GM21528 (cell line): Measurements from ENCODE around the gene JADE3.

Experiments
- ATAC-seq: cut with Tn5 transposase; IDR thresholded peaks from one replicate; pipeline ENCODE4 v1.9.1; 2021; ENCODE audit warnings: mild to moderate bottlenecking, moderate library complexity; ENCODE audit not compliant: unreplicated experiment, low FRiP score

Gene JADE3

DNA sequence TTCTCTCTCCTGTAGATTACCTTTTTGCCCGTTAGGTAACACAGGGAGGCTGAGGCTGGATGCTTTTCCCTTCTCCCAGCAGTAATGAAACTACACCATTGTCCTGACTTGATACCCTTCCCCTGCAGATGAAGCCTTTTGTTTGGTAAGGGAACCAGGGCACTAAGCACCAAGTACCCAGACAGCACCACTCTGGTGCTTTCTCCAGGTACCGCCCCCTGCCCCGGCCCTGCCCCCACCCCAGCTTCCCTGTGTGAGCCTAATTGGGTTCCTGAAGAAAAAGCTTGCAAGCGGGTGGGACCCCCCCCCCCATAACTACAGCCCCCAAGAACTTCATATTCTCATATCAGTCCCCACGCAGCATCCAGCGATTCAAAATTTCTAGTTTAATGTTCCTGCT is 79.8 kb downstream of the JADE3 start:
- no peak for ATAC-seq

DNA sequence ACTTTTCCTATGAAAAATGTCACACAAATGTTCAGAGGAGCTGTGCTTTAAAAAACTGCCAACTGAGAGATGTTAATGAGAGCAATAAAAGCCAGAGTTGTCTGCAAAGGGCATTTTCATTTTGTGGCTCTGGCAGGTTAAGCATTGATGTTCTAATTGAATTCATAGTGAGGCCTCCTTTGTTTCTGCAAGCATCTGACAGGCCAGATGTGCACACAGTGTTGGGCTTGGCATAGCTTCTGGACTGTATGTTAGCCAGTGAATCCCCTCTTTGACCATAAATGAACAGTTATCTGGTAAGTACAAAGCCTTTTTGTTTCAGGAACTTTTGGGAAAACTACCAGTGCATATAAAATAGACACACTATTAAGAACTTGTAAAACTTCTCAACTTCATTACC is 81.9 kb downstream of the JADE3 start:
- no peak for ATAC-seq

DNA sequence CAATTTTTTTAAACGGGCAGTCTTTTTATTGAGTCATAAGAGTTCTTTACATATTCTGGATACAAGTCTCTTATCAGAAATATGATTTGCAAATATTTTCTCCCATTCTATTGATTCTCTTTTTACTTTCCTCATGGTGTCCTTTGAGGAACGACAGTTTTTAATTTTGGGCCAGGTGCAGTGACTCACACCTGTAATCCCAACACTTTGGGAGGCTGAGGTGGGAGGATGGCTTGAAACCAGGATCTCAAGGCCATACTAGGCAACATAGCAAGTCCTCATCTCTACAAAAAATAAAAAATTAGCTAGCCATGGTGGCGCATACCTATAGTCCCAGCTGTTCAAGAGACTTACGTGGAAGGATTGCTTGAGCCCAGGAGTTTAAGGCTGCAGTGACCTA is 99.9 kb downstream of the JADE3 start:
- ATAC-seq, result no peak

DNA sequence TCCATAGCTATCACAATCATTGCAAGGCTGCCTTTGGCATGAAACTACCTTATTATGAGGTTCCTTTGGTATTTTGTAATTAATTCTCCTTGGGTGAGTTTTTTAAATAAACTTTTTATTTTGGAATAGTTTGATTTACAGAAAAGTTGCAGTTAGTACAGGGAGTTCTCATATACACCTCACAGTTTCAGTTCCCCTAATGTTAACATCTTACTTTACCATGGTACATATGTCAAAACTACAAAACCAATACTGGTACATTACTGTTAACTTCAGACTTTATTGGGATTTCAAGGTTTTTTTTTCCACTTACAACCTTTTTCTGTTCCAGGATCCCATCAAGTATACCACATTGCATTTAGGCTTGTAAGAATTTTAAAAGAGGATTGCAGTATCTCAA is 114.0 kb downstream of the JADE3 start:
- ATAC-seq, result no peak

DNA sequence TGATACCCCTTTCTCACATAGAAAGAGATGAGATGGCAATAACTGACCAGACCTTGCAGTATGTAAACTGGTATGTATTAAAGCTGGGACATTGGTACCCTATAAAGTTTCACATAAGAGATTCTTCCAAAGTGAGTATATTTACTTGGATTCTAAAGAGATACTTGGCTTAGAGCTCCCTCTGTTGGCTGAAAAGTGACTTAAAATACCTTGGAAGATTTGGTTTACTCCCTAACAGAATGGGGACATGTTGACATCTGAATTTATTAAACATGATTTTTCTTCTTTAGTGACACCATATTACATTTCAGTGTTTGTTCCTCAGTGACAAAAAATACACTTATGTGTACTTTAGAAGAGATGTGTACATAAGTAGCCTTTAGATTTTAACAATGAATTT is 118.1 kb downstream of the JADE3 start:
- no peak for ATAC-seq

DNA sequence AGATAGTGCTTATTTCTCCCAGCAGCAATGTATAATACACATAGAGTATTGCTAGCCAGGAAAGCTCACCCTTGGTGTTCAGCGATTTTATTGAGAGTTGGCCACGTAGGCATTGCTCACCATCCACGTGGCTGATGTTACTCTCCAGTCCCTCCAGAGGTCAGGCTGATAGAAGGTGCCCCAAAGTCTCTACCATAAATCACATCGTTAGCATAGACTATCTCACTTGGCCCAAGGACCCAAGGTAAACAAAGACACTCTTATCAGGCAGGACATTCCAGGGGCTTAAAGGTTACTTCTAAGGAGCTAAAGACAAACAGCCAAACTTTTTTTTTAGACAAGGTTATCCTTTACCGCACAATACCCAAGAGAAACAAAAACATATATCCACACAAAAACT is 135.8 kb downstream of the JADE3 start:
- no peak for ATAC-seq

DNA sequence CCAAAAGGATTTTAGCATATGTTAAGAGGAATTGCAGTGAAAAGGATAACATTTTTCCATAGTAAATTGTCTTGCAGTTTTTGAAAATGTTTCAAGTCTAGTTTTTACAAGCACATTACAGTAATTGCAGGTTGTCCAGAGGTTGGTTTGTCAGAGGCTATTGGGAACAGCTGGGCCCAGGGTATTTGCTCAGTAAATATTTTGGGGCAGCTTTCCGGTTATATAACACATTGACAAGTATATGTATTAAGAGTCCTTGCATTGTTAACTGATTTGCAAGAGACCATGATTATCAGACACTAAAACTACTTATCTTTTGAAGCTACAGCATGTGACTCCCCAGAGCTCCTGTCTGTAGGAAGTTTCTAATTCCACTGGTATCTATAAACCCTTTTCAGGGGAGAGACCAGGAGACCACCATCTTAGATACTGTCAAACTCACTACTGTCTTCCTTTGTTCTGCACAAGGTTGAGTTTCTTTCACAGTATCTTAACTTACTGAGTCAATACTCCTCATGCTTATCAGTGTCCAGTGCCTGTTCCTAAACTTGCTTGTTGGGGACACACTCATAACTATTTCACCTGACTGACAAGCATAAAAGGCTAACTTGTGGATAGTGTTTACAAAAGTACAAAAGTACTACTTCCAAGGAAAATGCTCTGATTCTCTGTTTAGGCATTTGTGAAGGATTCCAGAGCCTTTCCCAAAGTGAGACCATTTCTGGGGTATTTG is 147.1 kb downstream of the JADE3 start:
- ATAC-seq, result no peak

DNA sequence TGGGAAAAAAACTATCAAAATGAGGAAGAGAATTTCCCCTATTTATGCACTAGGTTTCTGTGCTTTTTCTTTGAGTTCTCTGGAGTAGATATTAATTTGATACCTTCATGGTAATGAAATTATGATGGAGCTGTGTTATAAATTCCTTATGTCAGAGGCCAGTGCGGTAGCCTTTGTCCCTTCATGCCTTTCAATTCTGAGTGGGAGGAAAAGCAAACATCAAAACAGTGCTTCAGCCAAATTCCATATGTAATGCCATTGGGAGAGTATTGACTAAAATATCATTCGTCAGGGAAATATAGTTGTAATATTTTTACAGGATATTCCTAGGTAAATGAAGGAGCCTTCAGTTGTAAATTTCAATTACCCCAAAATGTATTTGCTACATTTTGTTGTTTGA is 148.5 kb downstream of the JADE3 start:
- no peak for ATAC-seq

DNA sequence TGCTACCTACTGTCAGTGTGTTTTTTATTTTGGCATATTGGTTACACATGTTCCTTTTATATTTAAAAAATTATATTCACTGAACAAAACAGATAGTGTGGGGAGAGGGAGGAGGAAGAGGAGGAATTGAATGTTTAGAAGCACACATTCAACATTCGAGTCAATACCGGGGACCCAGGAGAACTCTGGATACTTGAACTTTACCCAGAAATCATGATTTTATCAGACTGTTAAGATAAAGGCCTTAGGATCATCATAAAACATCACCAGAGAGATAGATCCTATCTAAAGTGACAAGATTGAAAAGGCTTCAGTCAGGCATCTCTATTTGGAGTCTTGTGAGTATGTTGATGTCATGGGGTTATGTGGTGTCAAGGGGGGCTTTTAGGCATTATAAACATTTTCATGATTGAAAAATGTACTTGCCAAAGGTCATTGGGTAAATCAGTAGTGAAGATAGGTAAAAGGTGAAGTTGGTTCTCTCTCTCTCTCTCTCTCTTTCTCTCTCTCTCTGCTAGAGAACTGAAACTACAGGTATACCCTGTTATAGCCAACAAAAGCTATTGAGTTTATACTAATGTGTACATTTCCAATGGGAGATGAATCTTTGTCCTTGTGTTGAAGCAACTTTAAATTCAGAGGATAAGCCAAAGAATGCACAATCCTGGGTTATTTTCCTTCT is 149.2 kb downstream of the JADE3 start:
- no peak for ATAC-seq

DNA sequence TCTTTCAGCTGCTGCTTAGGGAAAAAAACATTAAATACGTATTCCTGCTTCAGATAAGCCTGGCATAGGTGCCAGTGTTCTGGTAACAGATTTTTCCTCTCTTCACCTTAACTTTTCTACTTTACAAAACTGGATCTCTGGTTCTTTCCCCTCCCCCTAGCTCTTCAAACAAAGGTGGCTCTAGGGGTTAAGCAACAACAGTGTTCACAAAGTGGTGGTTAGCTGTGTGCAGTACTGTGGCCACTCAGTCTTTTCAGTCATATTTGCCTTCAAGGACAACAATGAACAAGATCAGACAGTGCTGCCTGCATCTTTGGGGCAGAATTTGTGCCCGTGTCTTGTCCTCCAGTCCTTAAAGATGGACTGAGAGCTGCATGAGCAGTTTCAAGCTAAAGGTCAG is 151.0 kb downstream of the JADE3 start:
- no peak for ATAC-seq

DNA sequence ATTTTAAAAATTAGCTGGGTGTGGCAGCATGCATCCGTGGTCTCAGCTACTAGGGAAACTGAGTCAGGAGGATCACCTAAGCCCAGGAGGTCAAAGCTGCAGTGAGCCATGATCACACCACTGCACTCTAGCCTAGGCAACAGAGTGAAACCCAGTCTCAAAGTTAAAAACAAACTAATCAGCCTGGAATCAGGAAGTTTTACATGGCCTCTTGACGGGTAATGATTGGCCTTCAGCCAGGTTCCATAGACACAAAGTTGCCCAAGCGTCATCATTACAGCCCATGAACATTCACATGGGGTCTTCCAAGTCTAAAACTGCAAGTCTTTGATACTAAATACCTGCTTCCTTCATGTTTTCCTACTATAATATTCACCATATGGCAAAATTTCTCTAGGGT is 156.0 kb downstream of the JADE3 start:
- no peak for ATAC-seq

DNA sequence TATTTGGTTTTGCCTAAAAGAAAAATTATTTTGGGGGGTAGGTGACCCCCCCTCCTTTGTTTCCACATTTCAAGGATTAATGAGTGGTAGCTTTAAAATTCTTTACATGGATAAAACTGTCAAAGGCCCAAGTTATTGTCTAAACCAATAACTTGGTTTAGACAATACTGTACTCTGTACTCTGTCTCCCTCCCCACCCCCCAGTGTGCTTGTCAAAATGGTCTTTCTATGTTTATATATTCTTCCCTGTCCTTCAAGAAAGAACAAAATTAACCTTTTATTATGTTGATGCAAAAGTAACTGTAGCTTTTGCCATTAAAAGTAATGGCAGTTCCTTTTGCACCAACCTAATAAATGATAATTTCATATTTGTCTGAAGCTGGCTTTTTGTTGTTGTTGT is 156.5 kb downstream of the JADE3 start:
- no peak for ATAC-seq

DNA sequence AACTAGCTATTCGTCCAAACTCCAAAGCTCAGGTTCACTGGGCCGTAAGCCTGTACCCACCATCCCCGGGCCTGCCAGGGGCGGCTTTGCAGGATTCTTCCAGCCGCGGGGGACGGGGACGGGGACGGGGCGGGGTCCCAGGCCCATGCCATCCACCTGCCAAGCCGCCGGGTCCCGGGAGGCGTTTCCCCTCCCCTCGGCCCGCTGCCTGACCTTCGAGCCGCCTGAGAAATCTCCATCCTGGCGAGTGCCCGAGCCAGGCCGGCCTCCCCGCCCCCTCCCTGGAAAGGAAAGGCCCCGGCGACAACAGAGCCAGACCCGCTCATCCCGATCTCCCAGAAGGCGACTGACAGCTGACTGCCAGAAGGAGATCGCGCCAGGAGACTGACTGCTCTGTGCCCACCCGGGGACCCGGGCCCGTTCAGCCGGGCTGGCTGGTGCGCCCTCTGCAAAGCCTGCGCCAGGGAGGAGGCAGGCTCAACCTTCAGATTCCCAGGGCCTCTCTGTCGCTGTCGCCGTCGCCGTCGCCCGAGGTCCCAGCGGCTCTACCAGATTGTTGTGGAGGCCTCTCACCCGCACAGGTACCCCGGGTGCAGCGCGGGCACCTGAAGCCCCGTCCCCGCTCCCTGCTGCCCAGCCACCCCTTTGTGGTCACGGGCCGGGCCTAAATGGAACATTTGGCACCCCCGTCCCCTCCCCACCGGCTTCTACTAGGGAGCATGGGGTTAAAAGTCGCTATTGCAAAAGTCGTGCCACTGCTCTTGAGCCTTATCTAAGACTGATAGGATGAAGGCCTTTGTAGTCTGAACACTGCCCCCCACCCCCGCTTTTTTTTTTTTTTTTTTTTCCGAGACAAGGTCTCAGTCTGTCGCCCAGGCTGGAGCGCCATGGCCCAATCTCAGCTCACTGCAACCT is 166.2 kb downstream of the JADE3 start, which contains the start of gene RGN:
TSS of gene RGN (plus strand) at position 315 of the 915 bp plus-strand sequence. CDS start 2,702 bp downstream, outside the sequence.
- ATAC-seq, result no peak

DNA sequence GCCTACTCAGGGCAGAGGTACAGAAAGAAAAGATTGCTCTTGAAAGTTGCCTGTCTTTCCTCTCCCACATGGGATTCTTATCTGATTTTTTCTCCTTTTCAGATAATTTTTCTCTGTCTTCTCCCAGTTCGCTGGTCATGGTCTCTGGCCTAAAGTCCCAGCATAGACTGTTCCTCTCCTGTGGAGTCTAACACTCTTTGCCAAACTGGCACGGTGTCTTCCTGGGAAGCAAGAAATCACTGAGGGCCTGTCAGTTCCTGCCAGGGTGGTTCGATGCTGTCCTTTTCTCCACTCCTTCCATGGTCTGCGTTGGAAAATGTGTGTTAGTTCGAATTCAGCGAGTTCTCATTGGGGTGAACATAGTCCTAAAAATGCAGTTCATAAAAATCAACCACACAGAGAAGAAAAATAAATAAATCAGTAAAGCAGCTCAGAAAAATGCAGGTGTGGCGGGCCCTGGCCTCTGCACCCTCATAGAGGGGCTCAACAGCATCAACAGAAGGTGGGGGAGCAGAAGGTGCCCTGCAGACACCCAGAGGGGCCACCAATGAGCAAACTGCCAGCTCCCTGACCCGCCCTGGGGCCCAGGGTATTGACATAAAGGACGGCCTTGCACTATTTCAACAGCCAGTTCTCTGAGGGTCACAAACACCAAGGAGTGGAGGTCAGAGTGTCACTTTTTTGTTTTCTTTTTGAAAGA is 168.1 kb downstream of the JADE3 start:
- no peak for ATAC-seq

DNA sequence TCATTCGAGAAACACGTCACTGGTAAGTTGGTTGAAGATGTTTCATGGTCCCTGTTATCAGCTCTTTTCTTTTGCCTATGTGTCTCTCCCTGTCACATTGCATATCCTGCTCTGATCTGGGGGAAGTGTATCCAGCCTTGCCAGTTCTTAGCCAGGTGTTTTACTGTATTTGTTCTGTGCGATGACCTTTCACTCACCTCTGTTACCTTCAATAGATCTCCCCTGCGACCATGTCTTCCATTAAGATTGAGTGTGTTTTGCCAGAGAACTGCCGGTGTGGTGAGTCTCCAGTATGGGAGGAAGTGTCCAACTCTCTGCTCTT is 168.7 kb downstream of the JADE3 start:
- ATAC-seq, result no peak

DNA sequence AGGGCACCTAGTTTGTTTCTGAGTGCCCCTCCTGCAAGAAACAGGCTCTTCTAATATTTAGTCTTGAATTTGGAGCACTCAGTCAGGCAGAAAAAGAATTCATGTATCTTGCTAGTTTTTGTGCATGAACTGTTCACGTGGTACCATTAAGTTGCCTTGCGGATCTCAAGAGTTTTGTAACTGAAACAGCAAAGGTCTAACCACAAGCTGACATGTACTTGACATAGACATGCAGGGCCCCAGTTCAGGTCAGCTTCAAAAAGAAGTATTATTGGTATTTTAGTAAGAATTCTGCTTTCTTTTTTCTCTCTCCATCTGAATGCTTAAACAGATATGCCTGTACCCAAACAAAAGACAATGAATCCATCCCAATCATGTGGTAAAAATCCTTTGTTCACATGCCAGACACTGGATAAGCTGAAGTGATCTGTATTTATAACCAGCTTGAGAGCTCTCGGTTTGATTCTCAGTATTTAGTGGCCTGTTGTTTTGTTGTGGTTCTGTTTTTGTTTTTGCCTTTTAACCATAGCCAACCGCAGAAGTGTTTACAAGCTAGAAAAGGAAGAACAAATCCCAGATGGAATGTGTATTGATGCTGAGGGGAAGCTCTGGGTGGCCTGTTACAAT is 179.0 kb downstream of the JADE3 start:
- ATAC-seq, result no peak

DNA sequence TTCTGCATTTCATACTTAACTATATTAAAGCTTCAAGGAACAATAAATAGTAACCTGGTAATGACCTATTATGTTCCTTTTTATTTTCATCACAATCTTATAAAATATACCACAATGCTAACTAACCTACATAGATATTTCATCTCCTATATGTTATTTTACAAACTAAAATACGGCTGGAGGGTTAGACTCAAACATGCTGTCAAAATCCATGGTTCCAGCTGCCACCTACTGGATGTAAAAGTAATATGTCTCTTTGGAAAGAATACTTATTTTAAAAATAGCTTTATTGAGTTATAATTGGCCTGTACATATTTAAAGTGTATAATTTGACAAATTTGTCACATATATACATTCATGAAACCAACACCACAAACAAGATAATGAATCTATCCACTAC is 181.0 kb downstream of the JADE3 start:
- no peak for ATAC-seq

DNA sequence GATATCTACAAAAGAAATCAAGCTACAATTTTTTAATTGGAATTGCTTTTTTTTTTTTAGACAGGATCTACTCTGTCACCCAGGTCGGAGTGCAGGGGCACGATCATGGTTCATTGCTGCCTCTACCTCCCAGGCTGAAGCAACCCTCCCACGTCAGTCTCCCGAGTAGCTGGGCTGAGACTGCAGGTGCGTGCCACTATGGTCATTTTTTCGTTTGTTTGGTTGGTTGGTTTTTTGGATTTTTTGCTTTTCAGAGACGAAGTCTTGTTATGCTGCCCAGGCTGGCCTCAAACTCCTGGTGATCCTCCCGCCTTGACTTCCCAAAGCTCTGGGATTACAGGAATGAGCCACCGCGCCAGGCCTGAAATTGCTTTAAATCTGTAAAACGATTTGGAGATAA is 181.6 kb downstream of the JADE3 start:
- no peak for ATAC-seq

DNA sequence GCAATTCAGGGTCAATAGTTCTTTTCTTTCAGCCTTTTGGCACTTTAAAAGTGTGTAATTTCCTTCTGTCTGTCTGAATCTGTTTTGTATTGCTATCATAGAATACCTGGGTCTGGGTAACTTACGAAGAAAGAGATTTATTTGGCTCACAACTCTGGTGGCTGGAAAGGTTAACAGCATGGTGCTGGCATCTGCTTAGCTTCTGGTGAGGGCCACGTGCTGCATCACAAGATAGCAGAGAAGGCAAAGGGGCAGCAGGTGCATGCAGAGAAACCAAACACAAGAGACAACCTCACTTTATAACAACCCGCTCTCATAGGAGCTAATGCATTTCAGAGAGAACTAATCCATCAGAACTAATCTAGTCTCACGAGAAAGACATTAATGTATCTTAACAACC is 184.8 kb downstream of the JADE3 start:
- no peak for ATAC-seq

DNA sequence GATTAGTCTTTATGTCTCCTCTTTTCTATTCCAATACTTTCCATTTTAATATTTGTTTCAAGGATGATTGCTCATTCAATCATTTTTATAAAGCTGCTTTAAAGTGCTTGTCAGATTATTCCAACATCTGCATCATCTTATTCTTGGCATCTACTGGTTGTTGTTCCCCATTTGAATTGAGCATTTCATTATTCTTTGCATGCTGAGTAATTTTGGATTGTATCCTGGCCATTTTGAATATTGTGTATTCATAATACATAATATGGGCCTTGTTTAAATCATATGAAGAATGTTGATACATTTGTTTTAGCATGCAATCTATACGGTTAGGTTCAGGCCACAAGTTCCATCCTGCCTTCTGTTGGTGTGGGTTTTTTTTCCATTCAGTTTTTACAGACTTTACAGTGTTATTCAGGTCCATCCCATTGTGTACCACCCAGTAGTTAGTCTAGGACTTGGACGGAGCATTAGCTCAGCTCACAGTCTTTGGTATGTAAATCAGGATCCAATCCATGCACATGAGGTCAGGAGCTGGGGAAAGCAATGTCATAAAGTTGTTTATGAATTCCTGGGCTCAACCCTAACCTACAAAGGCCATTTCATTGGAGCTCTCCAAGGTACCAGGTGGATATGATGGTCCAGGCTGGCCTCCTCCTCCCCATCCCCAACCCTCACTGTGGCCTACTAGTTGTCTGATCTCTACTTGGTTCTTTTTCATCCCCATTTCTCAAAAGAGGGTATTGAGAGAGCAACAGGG is 186.3 kb downstream of the JADE3 start:
- no peak for ATAC-seq
